ENCODE data around the gene POLG2. TPM values are rescaled to one million over a fixed set of nuclear protein-coding genes. Genes with fewer than 3 reads are reported as not detected.
"Not testable (repeated sequence)": the region's sequence is repeated elsewhere in the genome, so short reads cannot be mapped to it uniquely, and the experiment has no call there.

POLG2 gene
- total RNA-seq, 4 donors from 2014 or later = 1.4 to 5.6 (median 2.6) TPM

- Histone ChIP-seq H3K4me3 (peak overlapping the region; percentile 72 to 86 (median 77)), H3K27me3 (no peaks in the 10 kb centered on the region), H3K4me1 (peaks cover 21 to 49% of the 10 kb centered on the region in 2 donors), H3K36me3 (peaks cover under 1 to 53% of the 10 kb centered on the region in 2 donors), H3K9me3 (no peaks in the 10 kb centered on the region), H3K27ac (peak overlapping the region; percentile 78 to 86 (median 82))
- TF ChIP-seq, protein P1, sequence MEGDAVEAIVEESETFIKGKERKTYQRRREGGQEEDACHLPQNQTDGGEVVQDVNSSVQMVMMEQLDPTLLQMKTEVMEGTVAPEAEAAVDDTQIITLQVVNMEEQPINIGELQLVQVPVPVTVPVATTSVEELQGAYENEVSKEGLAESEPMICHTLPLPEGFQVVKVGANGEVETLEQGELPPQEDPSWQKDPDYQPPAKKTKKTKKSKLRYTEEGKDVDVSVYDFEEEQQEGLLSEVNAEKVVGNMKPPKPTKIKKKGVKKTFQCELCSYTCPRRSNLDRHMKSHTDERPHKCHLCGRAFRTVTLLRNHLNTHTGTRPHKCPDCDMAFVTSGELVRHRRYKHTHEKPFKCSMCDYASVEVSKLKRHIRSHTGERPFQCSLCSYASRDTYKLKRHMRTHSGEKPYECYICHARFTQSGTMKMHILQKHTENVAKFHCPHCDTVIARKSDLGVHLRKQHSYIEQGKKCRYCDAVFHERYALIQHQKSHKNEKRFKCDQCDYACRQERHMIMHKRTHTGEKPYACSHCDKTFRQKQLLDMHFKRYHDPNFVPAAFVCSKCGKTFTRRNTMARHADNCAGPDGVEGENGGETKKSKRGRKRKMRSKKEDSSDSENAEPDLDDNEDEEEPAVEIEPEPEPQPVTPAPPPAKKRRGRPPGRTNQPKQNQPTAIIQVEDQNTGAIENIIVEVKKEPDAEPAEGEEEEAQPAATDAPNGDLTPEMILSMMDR (IDR thresholded peaks at IDR 0.05 in 4 of 5, conservative IDR thresholded peaks at IDR 0.05 in 1 of 5) = no peak
- no peak for TF ChIP-seq POLR2A (IDR thresholded peaks at IDR 0.05)
- in situ Hi-C loops (cut with MboI; ENCODE audit: low sequenced_read_pairs in 4 of 4) (no loop called here), intact Hi-C loops (cut with DNase I; ENCODE audit: low total_unique reads) (loop anchor here (1.0 to 2.0 kb wide), 2 partner anchors 9 to 77 kb away; partner anchors contain the start of genes CEP95 and DDX5)
- DNase-seq = no peak
- ATAC-seq = no peak
Measured at GRCh38 chr17:64497565-64498035, 746 bp upstream of the POLG2 start.

GRCh38 chr17:64496348-64496785 lies 487 bp downstream of the POLG2 start:
- Histone ChIP-seq H3K27me3 (no peaks in the 10 kb centered on the region), H3K9me3 (no peaks in the 10 kb centered on the region), H3K36me3 (peaks cover 0 to 44% of the 10 kb centered on the region in 2 donors), H3K4me3 (peak overlapping the region; percentile 72 to 86 (median 77)), H3K4me1 (peaks cover 19 to 43% of the 10 kb centered on the region in 2 donors), H3K27ac (peak overlapping the region; percentile 78 to 86 (median 82))
- DNase-seq = no peak
- in situ Hi-C loops (cut with MboI; ENCODE audit: low sequenced_read_pairs in 4 of 4) (no loop called here), intact Hi-C loops (cut with DNase I; ENCODE audit: low total_unique reads) (loop anchor here (2.0 kb wide), 1 partner anchor 76 kb away; no protein-coding TSS in a partner anchor)
- TF ChIP-seq POLR2A (IDR thresholded peaks at IDR 0.05) = no peak
- TF ChIP-seq, protein P1 (IDR thresholded peaks at IDR 0.05 in 4 of 5, conservative IDR thresholded peaks at IDR 0.05 in 1 of 5) = no peak
- ATAC-seq = peak in 1 of 2 donors; percentile 5

DNA sequence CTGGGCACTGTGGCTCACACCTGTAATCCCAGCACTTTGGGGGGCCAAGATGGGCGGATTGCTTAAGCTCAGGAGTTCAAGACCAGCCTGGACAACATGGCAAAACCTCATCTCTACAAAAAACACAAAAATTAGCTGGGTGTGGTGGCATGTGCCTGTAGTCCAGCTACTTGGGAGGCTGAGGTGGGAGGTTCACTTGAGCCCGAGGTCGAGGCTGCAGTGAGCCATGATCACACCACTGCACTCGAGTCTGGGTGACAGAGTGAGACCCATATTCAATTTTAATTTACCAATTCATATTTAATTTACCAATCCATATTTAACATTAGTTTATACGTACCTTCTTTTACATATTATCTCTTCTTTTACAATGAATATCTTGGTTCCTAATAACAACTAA lies 1.6 kb downstream of the POLG2 start:
- H3K9me3 ChIP-seq; ATAC-seq; in situ Hi-C loops (cut with MboI; ENCODE audit: low sequenced_read_pairs in 4 of 4); DNase-seq; H3K27ac ChIP-seq; H3K27me3 ChIP-seq; intact Hi-C loops (cut with DNase I; ENCODE audit: low total_unique reads); H3K4me3 ChIP-seq: not testable (repeated sequence)
- H3K36me3 ChIP-seq = peaks cover 0 to 42% of the 10 kb centered on the region in 2 donors
- H3K4me1 ChIP-seq = peaks cover 19 to 43% of the 10 kb centered on the region in 2 donors

DNA sequence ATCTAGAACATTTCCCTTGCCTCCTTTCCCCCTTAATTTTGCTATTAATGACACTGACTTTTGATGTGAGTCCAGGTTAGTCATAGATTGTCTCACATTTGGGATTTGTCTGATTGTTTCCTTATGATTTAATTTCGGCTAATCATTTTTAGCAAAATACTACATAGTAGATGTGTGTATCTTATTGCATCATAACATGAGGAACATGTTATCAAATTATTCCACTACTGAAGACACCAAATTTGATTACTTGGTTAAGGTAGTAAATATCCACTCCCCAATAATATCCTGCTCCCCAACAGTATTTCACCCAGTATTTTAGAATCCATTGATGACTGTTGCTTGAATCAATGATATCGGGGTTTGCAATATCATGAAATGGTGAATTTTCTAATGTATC lies 2.7 kb downstream of the POLG2 start:
- no peaks in the 10 kb centered on the region for H3K9me3 ChIP-seq
- TF ChIP-seq, protein P1 (IDR thresholded peaks at IDR 0.05 in 4 of 5, conservative IDR thresholded peaks at IDR 0.05 in 1 of 5) = no peak
- TF ChIP-seq POLR2A (IDR thresholded peaks at IDR 0.05) = no peak
- no peak overlapping the region for H3K27ac ChIP-seq
- intact Hi-C loops (cut with DNase I; ENCODE audit: low total_unique reads) (no loop called here), in situ Hi-C loops (cut with MboI; ENCODE audit: low sequenced_read_pairs in 4 of 4) (no loop called here)
- DNase-seq (no peak), ATAC-seq (no peak)
- peaks cover 19 to 32% of the 10 kb centered on the region in 2 donors for H3K4me1 ChIP-seq
- H3K27me3 ChIP-seq = no peaks in the 10 kb centered on the region
- peaks cover 0 to 40% of the 10 kb centered on the region in 2 donors for H3K36me3 ChIP-seq
- H3K4me3 ChIP-seq = no peak overlapping the region

DNA sequence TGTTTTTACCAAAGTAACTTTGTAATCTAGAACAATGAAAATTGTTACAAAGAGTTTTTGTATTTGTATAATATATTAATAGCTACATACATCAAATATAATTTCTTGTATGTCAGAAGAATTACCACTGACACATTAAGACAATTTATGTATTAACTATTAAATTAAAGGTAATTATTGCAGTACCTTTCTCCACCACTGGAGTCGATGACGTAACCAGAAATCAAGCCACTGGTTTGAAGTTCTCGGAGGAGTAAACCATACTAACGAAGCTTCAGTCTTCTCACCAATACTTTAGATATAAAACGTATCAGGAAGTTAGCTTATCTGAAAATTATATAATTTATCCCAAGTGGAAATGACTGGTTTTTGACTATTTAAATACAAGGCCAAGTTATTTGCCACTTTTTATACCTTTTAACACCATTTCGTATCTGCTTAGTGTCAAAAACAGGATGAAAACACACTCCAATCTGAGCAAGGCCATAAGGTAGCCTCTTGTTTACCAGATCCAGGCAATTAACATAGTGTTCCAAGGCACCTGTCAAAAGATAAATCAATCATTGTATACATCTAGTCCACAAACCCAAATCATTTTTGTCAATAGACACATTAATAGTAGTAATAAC lies 4.3 kb downstream of the POLG2 start:
- no peak for ATAC-seq
- in situ Hi-C loops (cut with MboI; ENCODE audit: low sequenced_read_pairs in 4 of 4) = no loop called here
- H3K9me3 ChIP-seq = no peaks in the 10 kb centered on the region
- peaks cover 0 to 31% of the 10 kb centered on the region in 2 donors for H3K36me3 ChIP-seq
- H3K4me1 ChIP-seq = peaks cover 19 to 22% of the 10 kb centered on the region in 2 donors
- intact Hi-C loops (cut with DNase I; ENCODE audit: low total_unique reads) = no loop called here
- no peak overlapping the region for H3K4me3 ChIP-seq
- no peaks in the 10 kb centered on the region for H3K27me3 ChIP-seq
- no peak for DNase-seq
- TF ChIP-seq, protein P1 (IDR thresholded peaks at IDR 0.05 in 4 of 5, conservative IDR thresholded peaks at IDR 0.05 in 1 of 5) = peak in 3 of 5 experiments; percentile 29 to 64 (median 47)
- no peak for TF ChIP-seq POLR2A (IDR thresholded peaks at IDR 0.05)
- H3K27ac ChIP-seq = no peak overlapping the region

Measured in gastrocnemius medialis (tissue), 4 donors.